Nephron (organoid): ENCODE data around the gene RXRG.

ENCODE experiments used
- H3K27ac Mint-ChIP-seq, 3 experiments: 2 replicates each; pipeline ENCODE4 v1.8.0; 2020; ENCODE audit warnings: mixed read lengths in 3 of 3, mild to moderate bottlenecking in 2 of 3, moderate library complexity in 1 of 3
- H3K27me3 Mint-ChIP-seq: 2 replicates; pipeline ENCODE4 v1.8.0; 2021; ENCODE audit warnings: low read depth, mild to moderate bottlenecking, moderate library complexity, mixed read lengths
- H3K36me3 Mint-ChIP-seq: 2 replicates; pipeline ENCODE4 v1.8.0; 2020; ENCODE audit warnings: low read depth, mixed read lengths
- H3K4me1 Mint-ChIP-seq: 2 replicates; pipeline ENCODE4 v1.8.0; 2020; ENCODE audit warnings: mixed read lengths
- H3K4me3 Mint-ChIP-seq, 3 experiments: 2 replicates each; pipeline ENCODE4 v1.8.0; 2020; ENCODE audit warnings: mild to moderate bottlenecking in 3 of 3, mixed read lengths in 3 of 3, moderate library complexity in 2 of 3
- H3K9me3 Mint-ChIP-seq: 2 replicates; pipeline ENCODE4 v1.8.0; 2020; ENCODE audit warnings: mixed read lengths
- TF ChIP-seq, protein P1 (sequence below), 3 experiments: fragments of 200-600 bp; sonication (generic); IDR thresholded peaks; one replicate each; pipeline ENCODE4 v1.5.0; 2021; ENCODE audit warnings: antibody characterized with exemption in 3 of 3; ENCODE audit not compliant: unreplicated experiment in 3 of 3

The RXRG gene

DNA sequence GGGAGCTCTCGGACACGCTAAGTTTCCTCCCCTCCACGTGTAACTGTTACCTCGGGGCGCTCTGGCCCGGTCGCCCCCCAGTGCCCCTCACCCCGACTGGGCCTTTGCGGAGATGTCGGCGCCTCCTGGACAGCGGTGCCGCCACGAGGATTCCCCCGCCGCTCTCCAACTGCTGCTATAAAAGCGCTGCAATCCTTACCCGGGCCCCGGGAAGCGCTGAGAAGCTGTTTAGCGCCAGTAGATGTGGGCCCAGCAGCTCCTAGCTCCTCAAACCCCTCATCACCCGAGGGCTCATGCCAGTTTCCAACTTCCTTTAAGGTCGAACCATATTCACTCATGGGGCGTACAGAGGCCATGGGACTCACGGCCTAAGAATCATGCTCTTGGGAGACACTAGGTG is 88.0 kb downstream of the RXRG start:
- Mint-ChIP-seq H3K4me3 (peak overlapping the region; percentile 67 to 75 (median 68)), H3K27ac (no peak overlapping the region), H3K9me3 (no peaks in the 10 kb centered on the region), H3K4me1 (peaks cover 38% of the 10 kb centered on the region), H3K27me3 (peaks cover 97% of the 10 kb centered on the region), H3K36me3 (no peaks in the 10 kb centered on the region)
- TF ChIP-seq, protein P1, sequence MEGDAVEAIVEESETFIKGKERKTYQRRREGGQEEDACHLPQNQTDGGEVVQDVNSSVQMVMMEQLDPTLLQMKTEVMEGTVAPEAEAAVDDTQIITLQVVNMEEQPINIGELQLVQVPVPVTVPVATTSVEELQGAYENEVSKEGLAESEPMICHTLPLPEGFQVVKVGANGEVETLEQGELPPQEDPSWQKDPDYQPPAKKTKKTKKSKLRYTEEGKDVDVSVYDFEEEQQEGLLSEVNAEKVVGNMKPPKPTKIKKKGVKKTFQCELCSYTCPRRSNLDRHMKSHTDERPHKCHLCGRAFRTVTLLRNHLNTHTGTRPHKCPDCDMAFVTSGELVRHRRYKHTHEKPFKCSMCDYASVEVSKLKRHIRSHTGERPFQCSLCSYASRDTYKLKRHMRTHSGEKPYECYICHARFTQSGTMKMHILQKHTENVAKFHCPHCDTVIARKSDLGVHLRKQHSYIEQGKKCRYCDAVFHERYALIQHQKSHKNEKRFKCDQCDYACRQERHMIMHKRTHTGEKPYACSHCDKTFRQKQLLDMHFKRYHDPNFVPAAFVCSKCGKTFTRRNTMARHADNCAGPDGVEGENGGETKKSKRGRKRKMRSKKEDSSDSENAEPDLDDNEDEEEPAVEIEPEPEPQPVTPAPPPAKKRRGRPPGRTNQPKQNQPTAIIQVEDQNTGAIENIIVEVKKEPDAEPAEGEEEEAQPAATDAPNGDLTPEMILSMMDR (IDR thresholded peaks at IDR 0.05; ENCODE audit: unreplicated experiment in 3 of 3): no peak

DNA sequence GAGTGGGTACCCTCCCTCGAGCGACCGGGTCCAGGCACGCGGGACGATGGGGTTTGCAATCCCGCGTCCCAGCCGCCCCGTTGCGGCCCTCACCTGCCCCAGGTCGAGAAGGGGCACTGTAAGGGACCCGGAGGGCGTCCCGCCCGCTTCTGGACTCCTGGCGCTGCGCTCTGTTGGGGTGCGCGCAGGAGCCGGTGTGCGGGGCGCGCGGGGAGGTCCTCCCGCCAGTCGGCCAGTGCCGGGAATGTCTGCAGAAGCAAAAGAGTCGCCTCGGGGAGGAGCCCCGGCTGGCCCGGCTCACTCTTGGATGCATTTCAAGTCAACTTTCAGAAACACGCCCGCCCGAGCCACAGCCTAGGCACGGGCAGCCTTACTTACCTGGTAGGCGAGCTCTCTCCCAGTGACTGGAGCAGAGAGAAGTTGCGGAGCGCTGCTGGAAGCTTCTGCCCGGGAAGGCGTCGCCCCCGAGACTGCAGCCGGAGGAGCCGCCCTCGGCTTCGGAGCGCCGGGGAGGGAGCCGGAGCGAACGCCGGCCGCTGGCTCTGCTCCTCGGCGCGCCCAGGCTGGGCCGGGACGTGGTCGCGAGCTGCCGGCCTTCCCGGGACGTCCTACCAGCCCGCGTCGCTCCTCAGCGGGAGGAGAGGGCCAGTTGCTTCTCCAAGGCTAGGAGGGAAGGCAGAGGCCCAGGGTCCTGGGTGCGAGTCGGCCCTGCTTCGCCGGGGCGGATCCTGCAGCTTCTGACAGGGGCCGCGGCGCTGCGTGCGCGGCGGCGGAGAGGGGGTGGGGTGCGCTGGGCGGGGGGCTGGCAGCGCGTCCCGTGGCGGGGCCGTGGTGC is 88.7 kb downstream of the RXRG start, which contains the start of gene LMX1A:
LMX1A (minus strand) TSS at position 739 of the 835 bp plus-strand sequence. CDS start 1,156 bp downstream, outside the sequence.
- Mint-ChIP-seq H3K36me3 (no peaks in the 10 kb centered on the region), H3K9me3 (no peaks in the 10 kb centered on the region), H3K27me3 (peaks cover 98% of the 10 kb centered on the region), H3K4me1 (peaks cover 42% of the 10 kb centered on the region), H3K4me3 (peak within 1 kb of the TSS; percentile 75 to 80 (median 77)), H3K27ac (no peak within 1 kb of the TSS)
- TF ChIP-seq, protein P1 (IDR thresholded peaks at IDR 0.05; ENCODE audit: unreplicated experiment in 3 of 3): no peak

- Mint-ChIP-seq H3K4me1 (peaks cover 42% of the 10 kb centered on the region), H3K9me3 (no peaks in the 10 kb centered on the region), H3K27me3 (peaks cover 98% of the 10 kb centered on the region), H3K27ac (no peak overlapping the region), H3K36me3 (no peaks in the 10 kb centered on the region), H3K4me3 (peak overlapping the region; percentile 73 to 80 (median 77))
- TF ChIP-seq, protein P1 (IDR thresholded peaks at IDR 0.05; ENCODE audit: unreplicated experiment in 3 of 3): no peak
Measured at GRCh38 chr1:165355139-165355976, 89.6 kb downstream of the RXRG start.

GRCh38 chr1:165354739-165355138 is 90.2 kb downstream of the RXRG start:
- Mint-ChIP-seq H3K36me3 (no peaks in the 10 kb centered on the region), H3K27me3 (peaks cover 98% of the 10 kb centered on the region), H3K27ac (no peak overlapping the region), H3K4me1 (peaks cover 42% of the 10 kb centered on the region), H3K9me3 (no peaks in the 10 kb centered on the region), H3K4me3 (peak overlapping the region; percentile 73 to 80 (median 77))
- TF ChIP-seq, protein P1 (IDR thresholded peaks at IDR 0.05; ENCODE audit: unreplicated experiment in 3 of 3): no peak

DNA sequence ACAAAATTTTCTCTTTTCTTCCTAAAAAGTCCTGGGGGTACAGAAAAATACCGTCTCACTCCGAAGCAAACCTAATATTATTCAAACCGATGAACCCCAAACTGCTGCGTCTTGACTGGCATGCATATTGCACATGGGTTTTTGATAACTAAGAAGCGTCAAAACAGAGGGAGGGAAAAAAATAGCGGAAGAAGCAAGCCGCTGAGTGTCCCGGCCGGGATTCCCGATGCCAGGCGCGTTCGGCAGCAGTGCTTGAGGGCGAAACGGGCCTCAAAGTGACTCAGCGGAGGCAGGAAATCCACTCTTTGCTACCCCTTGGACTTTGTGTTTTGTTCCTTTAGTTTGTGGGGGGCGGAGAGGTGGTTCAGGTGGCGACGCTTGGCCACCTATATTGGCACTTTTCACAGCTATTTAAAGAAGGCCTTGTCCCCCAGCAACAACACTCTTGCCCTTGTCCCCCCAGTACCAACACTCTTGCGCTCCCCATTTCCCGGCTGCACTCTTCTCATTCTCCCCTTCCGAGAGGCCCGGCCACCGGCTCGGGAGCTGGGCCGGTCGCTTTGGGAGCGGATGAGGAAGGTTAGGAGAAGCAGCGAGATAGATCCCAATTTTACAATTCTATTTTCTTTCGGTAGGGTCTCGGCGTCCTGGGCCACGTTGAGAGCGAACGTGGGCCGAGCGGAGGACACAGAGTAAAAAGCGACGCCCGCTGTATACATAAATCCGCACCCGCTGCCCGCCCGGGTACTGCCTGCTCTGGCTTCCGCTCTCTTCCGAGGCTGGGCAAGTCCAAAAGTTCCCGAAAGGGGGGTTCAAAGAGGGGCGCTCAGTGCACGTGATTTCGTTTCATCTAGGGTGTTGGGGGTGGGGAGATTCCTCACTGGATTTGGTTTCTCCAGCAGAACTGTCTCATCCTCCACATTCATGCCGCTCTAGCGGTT is 90.9 kb downstream of the RXRG start:
- H3K4me1 Mint-ChIP-seq: peaks cover 42% of the 10 kb centered on the region
- no peaks in the 10 kb centered on the region for H3K9me3 Mint-ChIP-seq
- peak overlapping the region; percentile 60 to 86 (median 77) for H3K4me3 Mint-ChIP-seq
- peak overlapping the region in 1 of 3 experiments; percentile 21 for H3K27ac Mint-ChIP-seq
- peaks cover 98% of the 10 kb centered on the region for H3K27me3 Mint-ChIP-seq
- TF ChIP-seq, protein P1 (IDR thresholded peaks at IDR 0.05; ENCODE audit: unreplicated experiment in 3 of 3): no peak
- H3K36me3 Mint-ChIP-seq: no peaks in the 10 kb centered on the region
